ENCODE results near the gene CAVIN1.

DNA sequence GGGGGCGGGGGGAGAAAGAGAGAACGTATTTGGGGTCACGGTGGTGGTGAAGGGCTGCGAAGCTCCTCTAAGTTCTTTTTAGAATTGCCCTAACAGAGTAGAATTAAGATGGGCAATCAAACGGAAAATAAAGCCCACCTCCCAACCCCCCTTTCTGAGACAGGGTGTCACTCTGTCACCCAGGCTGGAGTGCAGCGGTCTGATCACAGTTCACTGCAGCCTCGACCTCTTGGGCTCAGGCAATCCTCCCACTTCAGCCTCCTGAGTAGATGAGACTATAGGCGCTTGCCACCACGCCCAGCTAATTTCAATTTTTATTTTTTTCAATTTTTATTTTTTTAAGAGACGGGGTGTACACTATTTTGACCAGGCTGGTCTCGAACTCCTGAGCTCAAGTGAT, 710 bp upstream of the CAVIN1 start:
- TF ChIP-seq, protein P1, sequence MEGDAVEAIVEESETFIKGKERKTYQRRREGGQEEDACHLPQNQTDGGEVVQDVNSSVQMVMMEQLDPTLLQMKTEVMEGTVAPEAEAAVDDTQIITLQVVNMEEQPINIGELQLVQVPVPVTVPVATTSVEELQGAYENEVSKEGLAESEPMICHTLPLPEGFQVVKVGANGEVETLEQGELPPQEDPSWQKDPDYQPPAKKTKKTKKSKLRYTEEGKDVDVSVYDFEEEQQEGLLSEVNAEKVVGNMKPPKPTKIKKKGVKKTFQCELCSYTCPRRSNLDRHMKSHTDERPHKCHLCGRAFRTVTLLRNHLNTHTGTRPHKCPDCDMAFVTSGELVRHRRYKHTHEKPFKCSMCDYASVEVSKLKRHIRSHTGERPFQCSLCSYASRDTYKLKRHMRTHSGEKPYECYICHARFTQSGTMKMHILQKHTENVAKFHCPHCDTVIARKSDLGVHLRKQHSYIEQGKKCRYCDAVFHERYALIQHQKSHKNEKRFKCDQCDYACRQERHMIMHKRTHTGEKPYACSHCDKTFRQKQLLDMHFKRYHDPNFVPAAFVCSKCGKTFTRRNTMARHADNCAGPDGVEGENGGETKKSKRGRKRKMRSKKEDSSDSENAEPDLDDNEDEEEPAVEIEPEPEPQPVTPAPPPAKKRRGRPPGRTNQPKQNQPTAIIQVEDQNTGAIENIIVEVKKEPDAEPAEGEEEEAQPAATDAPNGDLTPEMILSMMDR (IDR thresholded peaks at IDR 0.05; ENCODE audit: extremely low read depth in 1 of 2, insufficient read depth in 1 of 2, low read depth in 1 of 2, low read length in 2 of 2), result no peak
- TF ChIP-seq POLR2A (IDR thresholded peaks at IDR 0.05; ENCODE audit: low read depth, low read length), result no peak
- TF ChIP-seq POLR2AphosphoS5 (IDR thresholded peaks at IDR 0.05; ENCODE audit: insufficient read depth, low read depth, low read length), result no peak

Data from endothelial cell of umbilical vein (primary cell).